ENCODE results near the gene AMOTL1. TPM values are rescaled to one million over a fixed set of nuclear protein-coding genes. Genes with fewer than 3 reads are reported as not detected.
A peak's percentile ranks its signal among the peaks of the same experiment; 100 is the strongest.

Gene AMOTL1
- total RNA-seq, 1 experiment from 2014 or later: 76.6 TPM

GRCh38 chr11:94741022-94741679 is 27.0 kb upstream of the AMOTL1 start:
- Mint-ChIP-seq H3K4me1 (ENCODE audit: insufficient read depth, unreplicated experiment) (peaks cover 15% of the 10 kb centered on the region), H3K9me3 (ENCODE audit: unreplicated experiment) (no peaks in the 10 kb centered on the region), H3K27me3 (ENCODE audit: insufficient read depth, unreplicated experiment) (no peaks in the 10 kb centered on the region), H3K27ac (ENCODE audit: low read depth, unreplicated experiment) (peak overlapping the region; percentile 69), H3K4me3 (ENCODE audit: unreplicated experiment) (peak overlapping the region; percentile 57), H3K36me3 (ENCODE audit: insufficient read depth, unreplicated experiment) (peaks cover 18% of the 10 kb centered on the region)
- intact Hi-C loops (cut with micrococcal nuclease): no loop called here
- CTCF ChIA-PET: interaction anchor here (0.6 to 2.8 kb wide), 17 partner anchors 9 to 339 kb away, joined by 3 to 19 read pairs (median 4); no protein-coding TSS in a partner anchor
- no TSS peak for BruUV-seq (replicated peaks)
- DNase-seq (ENCODE audit: unreplicated experiment): peak; percentile 57
- POLR2A ChIA-PET: interaction anchor here (0.8 to 1.9 kb wide), 2 partner anchors 9 to 35 kb away, joined by 5 to 6 read pairs; no protein-coding TSS in a partner anchor
- no peak for TF ChIP-seq CTCF (IDR thresholded peaks at IDR 0.05; ENCODE audit: unreplicated experiment)

- Mint-ChIP-seq H3K27ac (ENCODE audit: low read depth, unreplicated experiment) (no peak overlapping the region), H3K4me3 (ENCODE audit: unreplicated experiment) (no peak overlapping the region), H3K27me3 (ENCODE audit: insufficient read depth, unreplicated experiment) (no peaks in the 10 kb centered on the region), H3K9me3 (ENCODE audit: unreplicated experiment) (no peaks in the 10 kb centered on the region), H3K4me1 (ENCODE audit: insufficient read depth, unreplicated experiment) (peaks cover 31% of the 10 kb centered on the region), H3K36me3 (ENCODE audit: insufficient read depth, unreplicated experiment) (peaks cover 18% of the 10 kb centered on the region)
- ChIA-PET CTCF (interaction anchor here (0.8 to 2.8 kb wide), 9 partner anchors 11 to 154 kb away, joined by 3 to 19 read pairs (median 4); no protein-coding TSS in a partner anchor), POLR2A (interaction anchor here (0.6 to 1.9 kb wide), 7 partner anchors 10 to 187 kb away, joined by 3 to 6 read pairs (median 3); no protein-coding TSS in a partner anchor)
- no TSS peak for BruUV-seq (replicated peaks)
- no peak for DNase-seq (ENCODE audit: unreplicated experiment)
- intact Hi-C loops (cut with micrococcal nuclease): no loop called here
- TF ChIP-seq CTCF (IDR thresholded peaks at IDR 0.05; ENCODE audit: unreplicated experiment): no peak
These were observed 25.5 kb upstream of the AMOTL1 start for GRCh38 chr11:94742665-94743064.

- no peak for DNase-seq (ENCODE audit: unreplicated experiment)
- intact Hi-C loops (cut with micrococcal nuclease): loop anchor here (2.0 kb wide), 2 partner anchors 22 to 40 kb away; partner anchors contain the start of gene AMOTL1
- CTCF ChIA-PET: interaction anchor here (0.5 to 2.7 kb wide), 11 partner anchors 12 to 226 kb away, joined by 3 to 11 read pairs (median 3); partner anchors contain the start of genes CWC15 and KDM4D
These were observed 21.4 kb upstream of the AMOTL1 start for GRCh38 chr11:94746721-94747120.

More at GRCh38 chr11:94746721-94747120, 21.4 kb upstream of the AMOTL1 start:
- Mint-ChIP-seq H3K4me1 (ENCODE audit: insufficient read depth, unreplicated experiment) (peaks cover 57% of the 10 kb centered on the region), H3K4me3 (ENCODE audit: unreplicated experiment) (no peak overlapping the region), H3K9me3 (ENCODE audit: unreplicated experiment) (no peaks in the 10 kb centered on the region), H3K27me3 (ENCODE audit: insufficient read depth, unreplicated experiment) (no peaks in the 10 kb centered on the region), H3K27ac (ENCODE audit: low read depth, unreplicated experiment) (peak overlapping the region; percentile 95), H3K36me3 (ENCODE audit: insufficient read depth, unreplicated experiment) (peaks cover 14% of the 10 kb centered on the region)
- no TSS peak for BruUV-seq (replicated peaks)
- POLR2A ChIA-PET: interaction anchor here (0.5 to 7.4 kb wide), 10 partner anchors 10 to 116 kb away, joined by 3 to 52 read pairs (median 4); partner anchors contain the start of gene AMOTL1
- TF ChIP-seq CTCF (IDR thresholded peaks at IDR 0.05; ENCODE audit: unreplicated experiment): no peak

All from MCF 10A (cell line).